ENCODE measurements around the gene MBP. TPM values are rescaled to one million over a fixed set of nuclear protein-coding genes. Genes with fewer than 3 reads are reported as not detected.

MBP gene
- total and polyA plus RNA-seq, 2 of the 13 experiments (the other 11 are each of a cell fraction or from before 2014, with no cell fraction given) = 5.0 to 8.5 TPM

GRCh38 chr18:77077941-77078689 is 54.5 kb downstream of the MBP start (continued):
- TF ChIP-seq REL (CRISPR knock-in tag; conservative IDR thresholded peaks at IDR 0.05) = no peak
- no peak for TF ChIP-seq UBTF (CRISPR knock-in tag; IDR thresholded peaks at IDR 0.05)
- no peak for TF ChIP-seq ZNF605 (CRISPR knock-in tag; IDR thresholded peaks at IDR 0.05)

- no peaks in the 10 kb centered on the region for H3K36me3 ChIP-seq (replicated peaks in 1 of 2; ENCODE audit: control insufficient read depth in 1 of 2, insufficient read depth in 2 of 2, low read length in 2 of 2)
- no peak overlapping the region for H3K9ac ChIP-seq (ENCODE audit: insufficient read depth, low read depth, low read length)
- DNase-seq (ENCODE audit: low spot score) = no peak
- H3K27me3 ChIP-seq (ENCODE audit: control insufficient read depth in 1 of 2, insufficient read depth in 2 of 2, low read length in 2 of 2) = no peaks in the 10 kb centered on the region
- no peak overlapping the region for H3K27ac ChIP-seq (ENCODE audit: extremely low read length, insufficient read depth, low read length)
- no peaks in the 10 kb centered on the region for H3K9me3 ChIP-seq (ENCODE audit: low read length)
- H3K4me1 ChIP-seq (ENCODE audit: insufficient read depth, low read length) = no peaks in the 10 kb centered on the region
- no peak for ATAC-seq
- POLR2A ChIA-PET = no interaction called here
- in situ Hi-C loops (cut with HindIII; ENCODE audit: extremely low pct_ligation_motif_present, low pct_unique_long_range_greater_than_20kb) (no loop called here), intact Hi-C loops (cut with micrococcal nuclease; ENCODE audit: unreplicated experiment) (no loop called here)
- FAIRE-seq = no peak
- BruUV-seq (replicated peaks) = no TSS peak
- WGBS (ENCODE audit: low lambda C conversion rate) = 98% methylated on average over 7 of the region's 7 CpGs
- CTCF ChIA-PET (ENCODE audit: low intra/inter-chr PET ratio, low total read pairs) = no interaction called here
- no peak overlapping the region for H3K4me2 ChIP-seq (ENCODE audit: low read depth, low read length)
- H4K20me1 ChIP-seq (ENCODE audit: insufficient read depth, low read length) = no peaks in the 10 kb centered on the region
- H2AFZ ChIP-seq (ENCODE audit: low read length) = no peak overlapping the region
- H3K4me3 ChIP-seq (replicated peaks in 1 of 3; ENCODE audit: insufficient read depth in 1 of 3, low read depth in 2 of 3, low read length in 3 of 3) = no peak overlapping the region
- H3K79me2 ChIP-seq (ENCODE audit: insufficient read depth, low read length) = no peaks in the 10 kb centered on the region
- TF ChIP-seq ZNF407 (CRISPR knock-in tag; IDR thresholded peaks at IDR 0.05; ENCODE audit: not compliant biosample characterization) (no peak), ASH2L (IDR thresholded peaks at IDR 0.05; ENCODE audit: insufficient read length, low read depth, low read length) (no peak), ZNF749 (CRISPR knock-in tag; IDR thresholded peaks at IDR 0.05; ENCODE audit: borderline replicate concordance) (no peak), ZNF121 (CRISPR knock-in tag; IDR thresholded peaks at IDR 0.05) (no peak), CHD2 (IDR thresholded peaks at IDR 0.05; ENCODE audit: low read depth, low read length) (no peak), MTERF4 (CRISPR knock-in tag; IDR thresholded peaks at IDR 0.05) (no peak)
Observed at GRCh38 chr18:77077401-77077800, 55.2 kb downstream of the MBP start.

All from HepG2 (cell line).